ENCODE measurements around the gene CCIN.
A peak's percentile ranks its signal among the peaks of the same experiment; 100 is the strongest.
"Not testable (repeated sequence)": the region's sequence is repeated elsewhere in the genome, so short reads cannot be mapped to it uniquely, and the experiment has no call there.

The CCIN gene

GRCh38 chr9:36169166-36169565 is at the start of gene CCIN:
TSS of gene CCIN (plus strand) at chr9:36169388. CDS start at chr9:36169503, 115 bp downstream.
- no peak for DNase-seq

- DNase-seq, result no peak
Measured at GRCh38 chr9:36119476-36119875, 49.7 kb upstream of the CCIN start.

- no peak for DNase-seq
Measured at GRCh38 chr9:36120705-36121104, 48.5 kb upstream of the CCIN start.

GRCh38 chr9:36121971-36122370 is 47.2 kb upstream of the CCIN start:
- DNase-seq, result no peak

- DNase-seq, result no peak
Measured at GRCh38 chr9:36123515-36123914, 45.7 kb upstream of the CCIN start.

- DNase-seq, result no peak
Measured at GRCh38 chr9:36125062-36125855, 43.9 kb upstream of the CCIN start.

- no peak for DNase-seq
Measured at GRCh38 chr9:36126016-36126730, 43.0 kb upstream of the CCIN start.

GRCh38 chr9:36127652-36128244 is 41.4 kb upstream of the CCIN start:
- no peak for DNase-seq

GRCh38 chr9:36128349-36128748 is 40.8 kb upstream of the CCIN start:
- no peak for DNase-seq

- DNase-seq, result no peak
Measured at GRCh38 chr9:36129139-36129538, 40.0 kb upstream of the CCIN start.

- DNase-seq, result not testable (repeated sequence)
Measured at GRCh38 chr9:36131666-36132065, 37.5 kb upstream of the CCIN start.

- DNase-seq, result no peak
Measured at GRCh38 chr9:36132086-36132485, 37.1 kb upstream of the CCIN start.

- no peak for DNase-seq
Measured at GRCh38 chr9:36134761-36135505, 34.3 kb upstream of the CCIN start.

- no peak for DNase-seq
Measured at GRCh38 chr9:36135741-36136271, 33.4 kb upstream of the CCIN start.

GRCh38 chr9:36136272-36136893 is 32.8 kb upstream of the CCIN start, which contains the start of gene GLIPR2:
TSS of gene GLIPR2 (plus strand) at chr9:36136733. CDS start at chr9:36136779, 46 bp downstream.
- peak; percentile 78 for DNase-seq

- DNase-seq, result peak; percentile 60
Measured at GRCh38 chr9:36136894-36137391, 32.2 kb upstream of the CCIN start.

- DNase-seq, result peak; percentile 56
Measured at GRCh38 chr9:36137392-36138004, 31.7 kb upstream of the CCIN start.

GRCh38 chr9:36138496-36138895 is 30.7 kb upstream of the CCIN start:
- no peak for DNase-seq

GRCh38 chr9:36138901-36139300 is 30.3 kb upstream of the CCIN start:
- no peak for DNase-seq

GRCh38 chr9:36140086-36141084 is 28.8 kb upstream of the CCIN start:
- DNase-seq, result no peak
